ENCODE results near the gene RHOB. TPM values are rescaled to one million over a fixed set of nuclear protein-coding genes. Genes with fewer than 3 reads are reported as not detected.

Gene RHOB
- 1,000 to 10,000 TPM in 1 of 2 donors, 100 to 1,000 TPM in 1; 805 to 1,722 TPM for total RNA-seq

DNA sequence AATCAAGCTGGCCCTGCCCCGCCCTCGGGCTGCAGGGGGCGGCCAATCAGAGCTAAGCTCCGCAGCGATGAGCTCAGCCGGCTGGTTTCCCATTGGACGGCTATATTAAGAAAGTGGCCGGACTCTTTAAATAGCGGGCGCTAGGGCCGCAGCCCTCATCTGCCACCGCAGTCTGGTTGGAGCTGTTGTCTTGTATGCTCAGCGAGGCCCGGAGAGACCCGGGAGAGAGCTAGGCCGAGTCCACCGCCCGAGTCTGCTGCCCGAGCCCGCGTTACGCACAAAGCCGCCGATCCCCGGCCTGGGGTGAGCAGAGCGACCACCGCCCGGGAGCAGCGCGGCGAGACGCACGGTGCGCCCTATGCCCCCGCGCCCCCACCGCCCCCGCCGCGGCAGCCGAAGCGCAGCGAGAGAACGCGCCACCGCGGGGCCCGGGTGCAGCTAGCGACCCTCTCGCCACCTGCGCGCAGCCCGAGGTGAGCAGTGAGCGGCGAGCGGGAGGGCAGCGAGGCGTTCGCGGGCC, at the start of gene RHOB:
TSS of gene RHOB (plus strand) at position 158 of the 520 bp plus-strand sequence. CDS start 392 bp downstream, outside the sequence.
- DNase-seq (ENCODE audit: low spot score) (peak; percentile 91), ATAC-seq (ENCODE audit: insufficient number of reproducible peaks, low FRiP score, low read depth) (peak; percentile 61)
- H3K4me1 ChIP-seq (ENCODE audit: control insufficient read depth in 1 of 2, low read depth in 2 of 2) = peaks cover 13 to 40% of the 10 kb centered on the region in 2 donors
- no peaks in the 10 kb centered on the region for H3K27me3 ChIP-seq (replicated peaks; ENCODE audit: insufficient read depth)
- peak within 1 kb of the TSS; percentile 98 to 99 for H3K27ac ChIP-seq
- peaks cover 23% of the 10 kb centered on the region for H3K36me3 ChIP-seq
- peak within 1 kb of the TSS; percentile 97 for H3K4me3 ChIP-seq
- no peaks in the 10 kb centered on the region for H3K9me3 ChIP-seq
- TF ChIP-seq, protein P1, sequence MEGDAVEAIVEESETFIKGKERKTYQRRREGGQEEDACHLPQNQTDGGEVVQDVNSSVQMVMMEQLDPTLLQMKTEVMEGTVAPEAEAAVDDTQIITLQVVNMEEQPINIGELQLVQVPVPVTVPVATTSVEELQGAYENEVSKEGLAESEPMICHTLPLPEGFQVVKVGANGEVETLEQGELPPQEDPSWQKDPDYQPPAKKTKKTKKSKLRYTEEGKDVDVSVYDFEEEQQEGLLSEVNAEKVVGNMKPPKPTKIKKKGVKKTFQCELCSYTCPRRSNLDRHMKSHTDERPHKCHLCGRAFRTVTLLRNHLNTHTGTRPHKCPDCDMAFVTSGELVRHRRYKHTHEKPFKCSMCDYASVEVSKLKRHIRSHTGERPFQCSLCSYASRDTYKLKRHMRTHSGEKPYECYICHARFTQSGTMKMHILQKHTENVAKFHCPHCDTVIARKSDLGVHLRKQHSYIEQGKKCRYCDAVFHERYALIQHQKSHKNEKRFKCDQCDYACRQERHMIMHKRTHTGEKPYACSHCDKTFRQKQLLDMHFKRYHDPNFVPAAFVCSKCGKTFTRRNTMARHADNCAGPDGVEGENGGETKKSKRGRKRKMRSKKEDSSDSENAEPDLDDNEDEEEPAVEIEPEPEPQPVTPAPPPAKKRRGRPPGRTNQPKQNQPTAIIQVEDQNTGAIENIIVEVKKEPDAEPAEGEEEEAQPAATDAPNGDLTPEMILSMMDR (IDR thresholded peaks at IDR 0.05) = peak; percentile 7

DNA sequence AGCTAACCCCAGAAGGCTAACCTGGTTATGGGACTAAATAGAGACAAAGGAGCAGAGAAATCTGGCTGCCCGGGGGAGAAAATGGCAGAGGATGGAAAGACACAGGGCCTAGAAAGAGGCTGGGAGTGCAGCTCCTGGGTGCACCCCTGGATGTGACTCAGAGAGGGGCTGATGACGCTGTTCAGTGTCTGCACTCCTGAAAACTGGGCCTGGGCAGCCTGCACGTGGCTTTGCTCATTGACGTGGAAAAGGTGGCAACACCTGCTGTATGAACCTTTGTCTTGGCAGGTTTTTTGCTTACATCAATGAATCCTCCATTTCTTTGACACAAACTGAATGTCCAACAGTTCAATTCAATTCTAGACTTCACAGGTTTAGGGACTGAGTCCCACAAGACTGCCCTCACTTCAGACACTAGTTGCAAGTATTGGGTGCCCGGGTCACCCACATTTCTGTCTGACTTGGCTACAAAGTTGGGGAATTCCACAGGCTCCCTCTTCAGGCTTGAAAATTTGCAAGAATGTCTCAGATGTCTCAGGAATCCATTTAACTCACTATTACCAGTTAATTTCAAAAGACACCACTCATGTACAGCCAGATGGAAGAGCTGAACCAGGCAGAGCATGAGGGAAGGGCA, 48.9 kb upstream of the RHOB start:
- Histone ChIP-seq H3K27ac (no peak overlapping the region), H3K4me1 (ENCODE audit: control insufficient read depth in 1 of 2, low read depth in 2 of 2) (no peaks in the 10 kb centered on the region), H3K9me3 (no peaks in the 10 kb centered on the region), H3K27me3 (replicated peaks; ENCODE audit: insufficient read depth) (no peaks in the 10 kb centered on the region), H3K4me3 (no peak overlapping the region), H3K36me3 (no peaks in the 10 kb centered on the region)
- DNase-seq (ENCODE audit: low spot score) = no peak
- TF ChIP-seq, protein P1 (IDR thresholded peaks at IDR 0.05) = no peak
- ATAC-seq (ENCODE audit: insufficient number of reproducible peaks, low FRiP score, low read depth) = no peak

DNA sequence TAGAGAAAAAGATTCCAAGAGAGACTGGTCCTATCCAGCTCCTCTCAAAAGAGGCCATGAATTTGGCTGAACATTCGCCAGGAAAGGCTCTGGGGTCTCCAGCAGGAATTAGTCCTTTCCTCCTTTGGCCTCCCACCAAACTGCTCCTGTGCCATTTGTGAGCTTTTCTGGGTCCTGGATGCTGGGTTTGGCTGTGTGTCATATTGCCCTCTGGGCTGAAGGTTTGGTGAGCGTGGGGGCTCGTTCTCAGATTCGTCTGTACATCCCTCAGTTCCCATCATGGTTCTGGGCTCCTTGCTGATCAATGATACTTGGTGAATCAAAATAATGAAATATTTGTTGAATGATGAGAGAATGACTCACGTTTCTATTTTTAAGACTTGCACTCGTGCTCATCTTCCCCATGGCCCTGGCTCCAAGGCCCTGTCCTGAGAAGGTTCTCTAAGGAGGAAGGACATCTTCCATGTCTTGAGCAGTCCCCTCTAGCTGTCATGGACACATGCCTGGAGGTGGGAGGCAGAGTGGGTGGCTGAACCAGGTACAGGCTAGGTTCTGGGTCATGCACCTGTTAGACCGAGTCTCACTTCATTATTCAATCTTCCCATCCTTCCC, 47.8 kb upstream of the RHOB start:
- TF ChIP-seq, protein P1 (IDR thresholded peaks at IDR 0.05) = no peak
- no peak overlapping the region for H3K4me3 ChIP-seq
- no peaks in the 10 kb centered on the region for H3K27me3 ChIP-seq (replicated peaks; ENCODE audit: insufficient read depth)
- DNase-seq (ENCODE audit: low spot score) = no peak
- peaks cover 0 to 3% of the 10 kb centered on the region in 2 donors for H3K4me1 ChIP-seq (ENCODE audit: control insufficient read depth in 1 of 2, low read depth in 2 of 2)
- no peak for ATAC-seq (ENCODE audit: insufficient number of reproducible peaks, low FRiP score, low read depth)
- no peaks in the 10 kb centered on the region for H3K36me3 ChIP-seq
- no peak overlapping the region for H3K27ac ChIP-seq
- no peaks in the 10 kb centered on the region for H3K9me3 ChIP-seq

DNA sequence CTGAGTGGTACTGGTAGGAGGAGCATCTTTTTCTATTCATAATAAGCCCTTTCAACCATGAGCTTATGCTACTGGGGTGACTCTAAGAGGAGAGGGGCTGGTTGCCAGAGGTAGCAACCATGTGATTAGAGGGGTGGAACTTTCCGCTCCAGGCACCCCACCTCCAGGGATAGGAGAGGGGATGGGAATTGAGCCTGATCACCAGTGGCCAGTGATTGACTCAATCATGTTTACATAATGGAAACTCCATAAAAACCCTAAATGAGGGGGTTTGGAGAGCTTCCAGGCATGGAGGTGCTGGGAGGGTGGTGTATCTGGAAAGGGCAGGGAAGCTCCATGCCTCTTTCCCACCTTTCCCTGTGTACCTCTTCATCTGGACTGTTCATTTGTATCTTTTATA, 46.6 kb upstream of the RHOB start:
- TF ChIP-seq, protein P1 (IDR thresholded peaks at IDR 0.05) = no peak
- Histone ChIP-seq H3K27me3 (replicated peaks; ENCODE audit: insufficient read depth) (no peaks in the 10 kb centered on the region), H3K4me1 (ENCODE audit: control insufficient read depth in 1 of 2, low read depth in 2 of 2) (peaks cover 0 to 3% of the 10 kb centered on the region in 2 donors), H3K27ac (no peak overlapping the region), H3K4me3 (no peak overlapping the region), H3K36me3 (no peaks in the 10 kb centered on the region), H3K9me3 (no peaks in the 10 kb centered on the region)
- ATAC-seq (ENCODE audit: insufficient number of reproducible peaks, low FRiP score, low read depth) (no peak), DNase-seq (ENCODE audit: low spot score) (no peak)

DNA sequence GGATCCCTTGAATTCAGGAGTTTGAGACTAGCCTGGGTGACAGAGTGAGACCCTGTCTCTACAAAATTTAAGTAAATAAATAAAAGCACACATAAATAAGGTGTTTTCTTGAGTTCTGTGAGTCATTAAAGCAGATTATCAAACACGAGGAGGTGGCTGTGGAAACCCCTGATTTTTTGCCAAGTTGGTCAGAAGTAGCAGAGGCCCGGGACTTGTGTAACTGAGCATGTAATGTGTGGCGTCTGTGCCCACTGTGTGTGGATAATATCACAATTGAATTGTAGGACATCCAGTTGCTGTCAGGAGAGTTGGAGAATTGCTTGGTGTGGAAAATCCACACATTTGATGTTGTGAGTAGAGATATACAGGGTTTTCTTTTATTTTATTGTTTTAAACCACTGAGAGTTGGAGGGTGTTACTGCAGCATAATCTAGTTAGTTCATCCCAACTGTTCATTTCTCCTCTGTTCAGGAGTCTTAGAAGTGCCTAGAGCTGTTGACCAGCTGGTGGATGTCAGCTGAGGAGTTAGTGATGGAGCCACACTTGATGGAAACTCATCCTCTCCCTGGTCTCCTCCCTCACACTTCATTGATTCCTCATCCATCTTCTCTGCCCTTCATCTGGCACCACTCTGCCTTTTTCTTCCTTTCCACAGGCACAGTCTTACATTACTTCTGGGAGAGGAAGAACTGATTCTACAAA, 45.9 kb upstream of the RHOB start:
- DNase-seq (ENCODE audit: low spot score) (no peak), ATAC-seq (ENCODE audit: insufficient number of reproducible peaks, low FRiP score, low read depth) (no peak)
- H3K4me3 ChIP-seq = no peak overlapping the region
- TF ChIP-seq, protein P1 (IDR thresholded peaks at IDR 0.05) = no peak
- H3K4me1 ChIP-seq (ENCODE audit: control insufficient read depth in 1 of 2, low read depth in 2 of 2) = peaks cover 0 to 3% of the 10 kb centered on the region in 2 donors
- no peaks in the 10 kb centered on the region for H3K9me3 ChIP-seq
- H3K27ac ChIP-seq = no peak overlapping the region
- H3K36me3 ChIP-seq = no peaks in the 10 kb centered on the region
- no peaks in the 10 kb centered on the region for H3K27me3 ChIP-seq (replicated peaks; ENCODE audit: insufficient read depth)

Data from thoracic aorta (tissue), 2 donors.